Astrocyte (in vitro differentiated cells and primary cell): ENCODE data around the gene DHRS13. TPM values are rescaled to one million over a fixed set of nuclear protein-coding genes. Genes with fewer than 3 reads are reported as not detected.

ENCODE experiments used
- DNase-seq: peaks from one replicate; pipeline ENCODE4 v3.0.0-alpha.2; 2010; ENCODE audit warnings: low read depth
- FAIRE-seq: peaks from 2 replicates; lab custom pipeline; 2011; peaks lifted over from hg19 to GRCh38; lab: Jason Lieb, UNC
- H2AFZ ChIP-seq: 2 replicates; pipeline ENCODE4 v1.6.0; 2012; ENCODE audit warnings: low read depth, low read length, inconsistent platforms
- H3K27ac ChIP-seq: 2 replicates; pipeline ENCODE4 v1.5.1; 2011; ENCODE audit warnings: low read depth, low read length, inconsistent platforms
- H3K27me3 ChIP-seq: 2 replicates; pipeline ENCODE4 v1.6.0; 2011; ENCODE audit warnings: low read length, inconsistent platforms; ENCODE audit not compliant: insufficient read depth
- H3K36me3 ChIP-seq: 2 replicates; pipeline ENCODE4 v1.5.1; 2011; ENCODE audit warnings: low read length, inconsistent platforms; ENCODE audit not compliant: insufficient read depth
- H3K4me1 ChIP-seq: 2 replicates; pipeline ENCODE4 v1.5.1; 2011; ENCODE audit warnings: low read length, inconsistent platforms; ENCODE audit not compliant: insufficient read depth
- H3K4me2 ChIP-seq: 2 replicates; pipeline ENCODE4 v1.6.0; 2012; ENCODE audit warnings: low read length, inconsistent platforms
- H3K4me3 ChIP-seq: 2 replicates; pipeline ENCODE4 v1.5.1; 2011; ENCODE audit warnings: low read depth, mild to moderate bottlenecking, low read length, inconsistent platforms; ENCODE audit not compliant: insufficient read depth
- H3K79me2 ChIP-seq: 2 replicates; pipeline ENCODE4 v1.6.0; 2012; ENCODE audit warnings: mild to moderate bottlenecking, low read length, inconsistent platforms; ENCODE audit not compliant: insufficient read depth
- H3K9ac ChIP-seq: 2 replicates; pipeline ENCODE4 v1.6.0; 2012; ENCODE audit warnings: mild to moderate bottlenecking, low read length, inconsistent platforms
- H3K9me3 ChIP-seq: 2 replicates; pipeline ENCODE4 v1.5.1; 2012; ENCODE audit warnings: low read depth, mild to moderate bottlenecking, low read length, inconsistent platforms; ENCODE audit not compliant: insufficient read depth
- H4K20me1 ChIP-seq: 2 replicates; pipeline ENCODE4 v1.6.0; 2012; ENCODE audit warnings: low read length, inconsistent platforms; ENCODE audit not compliant: insufficient read depth
- H3K27ac Mint-ChIP-seq: one replicate; pipeline ENCODE4 v1.8.0; 2021; ENCODE audit warnings: mild to moderate bottlenecking, mixed read lengths; ENCODE audit not compliant: unreplicated experiment
- H3K27me3 Mint-ChIP-seq: one replicate; pipeline ENCODE4 v1.8.0; 2021; ENCODE audit warnings: low read depth, mixed read lengths; ENCODE audit not compliant: unreplicated experiment
- H3K36me3 Mint-ChIP-seq: one replicate; pipeline ENCODE4 v1.8.0; 2021; ENCODE audit warnings: low read depth, mixed read lengths; ENCODE audit not compliant: unreplicated experiment
- H3K4me1 Mint-ChIP-seq: one replicate; pipeline ENCODE4 v1.8.0; 2021; ENCODE audit warnings: low read depth, mixed read lengths; ENCODE audit not compliant: unreplicated experiment
- H3K4me3 Mint-ChIP-seq: one replicate; pipeline ENCODE4 v1.8.0; 2021; ENCODE audit warnings: mild to moderate bottlenecking, moderate library complexity, mixed read lengths; ENCODE audit not compliant: unreplicated experiment
- H3K9me3 Mint-ChIP-seq: one replicate; pipeline ENCODE4 v1.8.0; 2021; ENCODE audit warnings: mild to moderate bottlenecking, mixed read lengths; ENCODE audit not compliant: unreplicated experiment
- EZH2 ChIP-seq: IDR thresholded peaks from 2 replicates; pipeline ENCODE4 v1.6.1; 2012; ENCODE audit warnings: mild to moderate bottlenecking, low read length, inconsistent platforms; ENCODE audit not compliant: insufficient read depth
- total RNA-seq: library from RNA; stranded (reverse); gene quantifications from 2 replicates; pipeline ENCODE4 v1.2.1, GENCODE V29; 2021
- TF ChIP-seq, protein P1 (sequence below): IDR thresholded peaks from 2 replicates; pipeline ENCODE4 v1.5.1; 2011; ENCODE audit warnings: low read depth, mild to moderate bottlenecking, inconsistent platforms, low read length, moderate library complexity; ENCODE audit not compliant: insufficient read depth

DHRS13 gene
- total RNA-seq, 1 donor from 2014 or later: 4.3 TPM

DNA sequence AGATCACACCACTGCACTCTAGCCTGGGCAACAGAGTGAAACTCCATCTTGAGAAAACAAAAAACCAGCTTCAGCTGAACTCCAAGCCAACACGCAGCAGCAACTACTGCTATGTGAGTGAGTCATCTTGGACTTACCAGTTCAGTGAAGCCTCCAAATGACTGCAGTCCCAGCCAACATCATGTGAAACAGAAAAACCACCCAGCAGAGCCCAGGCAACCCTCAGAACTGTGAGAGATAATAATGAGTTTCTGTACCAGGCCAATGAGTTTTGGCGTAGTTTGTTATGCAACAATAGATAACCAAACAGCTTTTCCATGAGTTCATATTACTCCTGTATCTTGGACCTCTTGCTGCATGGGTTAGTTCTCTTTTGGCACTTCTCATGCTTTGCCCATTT lies 25.2 kb upstream of the DHRS13 start:
- no peak overlapping the region for H2AFZ ChIP-seq
- peak; percentile 54 for DNase-seq
- H3K27me3 ChIP-seq: no peaks in the 10 kb centered on the region
- no peak overlapping the region for H3K4me3 ChIP-seq
- no peak overlapping the region for H3K9ac ChIP-seq
- H3K4me1 ChIP-seq: peaks cover 23% of the 10 kb centered on the region
- no peak overlapping the region for H3K4me2 ChIP-seq
- Mint-ChIP-seq H3K27ac (no peak overlapping the region), H3K9me3 (peaks cover 2% of the 10 kb centered on the region), H3K36me3 (peaks cover 49% of the 10 kb centered on the region), H3K4me3 (no peak overlapping the region), H3K27me3 (no peaks in the 10 kb centered on the region), H3K4me1 (peaks cover 19% of the 10 kb centered on the region)
- peaks cover 85% of the 10 kb centered on the region for H3K79me2 ChIP-seq
- no peak overlapping the region for H3K27ac ChIP-seq
- no peak for FAIRE-seq
- TF ChIP-seq EZH2: no peak
- TF ChIP-seq, protein P1, sequence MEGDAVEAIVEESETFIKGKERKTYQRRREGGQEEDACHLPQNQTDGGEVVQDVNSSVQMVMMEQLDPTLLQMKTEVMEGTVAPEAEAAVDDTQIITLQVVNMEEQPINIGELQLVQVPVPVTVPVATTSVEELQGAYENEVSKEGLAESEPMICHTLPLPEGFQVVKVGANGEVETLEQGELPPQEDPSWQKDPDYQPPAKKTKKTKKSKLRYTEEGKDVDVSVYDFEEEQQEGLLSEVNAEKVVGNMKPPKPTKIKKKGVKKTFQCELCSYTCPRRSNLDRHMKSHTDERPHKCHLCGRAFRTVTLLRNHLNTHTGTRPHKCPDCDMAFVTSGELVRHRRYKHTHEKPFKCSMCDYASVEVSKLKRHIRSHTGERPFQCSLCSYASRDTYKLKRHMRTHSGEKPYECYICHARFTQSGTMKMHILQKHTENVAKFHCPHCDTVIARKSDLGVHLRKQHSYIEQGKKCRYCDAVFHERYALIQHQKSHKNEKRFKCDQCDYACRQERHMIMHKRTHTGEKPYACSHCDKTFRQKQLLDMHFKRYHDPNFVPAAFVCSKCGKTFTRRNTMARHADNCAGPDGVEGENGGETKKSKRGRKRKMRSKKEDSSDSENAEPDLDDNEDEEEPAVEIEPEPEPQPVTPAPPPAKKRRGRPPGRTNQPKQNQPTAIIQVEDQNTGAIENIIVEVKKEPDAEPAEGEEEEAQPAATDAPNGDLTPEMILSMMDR: no peak
- peaks cover 5% of the 10 kb centered on the region for H3K9me3 ChIP-seq
- H4K20me1 ChIP-seq: peaks cover 97% of the 10 kb centered on the region
- H3K36me3 ChIP-seq: peaks cover 13% of the 10 kb centered on the region

DNA sequence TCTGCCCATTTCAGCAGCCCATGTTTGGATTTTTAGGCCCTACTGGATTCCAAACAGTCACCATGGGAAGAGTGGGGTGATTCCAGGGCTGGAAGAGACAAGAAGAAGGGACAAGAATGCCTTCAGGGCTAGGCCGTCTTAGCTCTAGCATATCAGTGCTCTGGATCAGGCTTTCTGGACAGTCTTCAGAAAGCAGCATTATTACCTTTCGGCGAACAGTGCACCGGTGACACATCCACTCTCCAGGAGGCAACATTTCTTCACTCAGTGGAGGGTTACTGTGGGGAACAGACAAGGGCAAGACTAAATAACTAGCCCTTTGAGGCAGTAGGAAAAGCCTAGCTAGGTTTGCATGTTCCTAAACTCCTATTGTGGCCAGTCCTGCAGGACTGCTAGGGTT lies 23.9 kb upstream of the DHRS13 start:
- Mint-ChIP-seq H3K27me3 (no peaks in the 10 kb centered on the region), H3K4me1 (peaks cover 19% of the 10 kb centered on the region), H3K36me3 (peaks cover 48% of the 10 kb centered on the region), H3K27ac (no peak overlapping the region), H3K9me3 (peaks cover 2% of the 10 kb centered on the region), H3K4me3 (no peak overlapping the region)
- peaks cover 74% of the 10 kb centered on the region for H3K79me2 ChIP-seq
- H3K4me1 ChIP-seq: peaks cover 23% of the 10 kb centered on the region
- H3K9ac ChIP-seq: no peak overlapping the region
- H3K36me3 ChIP-seq: peaks cover 15% of the 10 kb centered on the region
- no peaks in the 10 kb centered on the region for H3K27me3 ChIP-seq
- H2AFZ ChIP-seq: no peak overlapping the region
- DNase-seq (no peak), FAIRE-seq (no peak)
- H4K20me1 ChIP-seq: peaks cover 95% of the 10 kb centered on the region
- no peak overlapping the region for H3K27ac ChIP-seq
- TF ChIP-seq, protein P1: no peak
- TF ChIP-seq EZH2: no peak
- H3K4me2 ChIP-seq: peak overlapping the region; percentile 55
- H3K9me3 ChIP-seq: peaks cover 5% of the 10 kb centered on the region
- H3K4me3 ChIP-seq: no peak overlapping the region

DNA sequence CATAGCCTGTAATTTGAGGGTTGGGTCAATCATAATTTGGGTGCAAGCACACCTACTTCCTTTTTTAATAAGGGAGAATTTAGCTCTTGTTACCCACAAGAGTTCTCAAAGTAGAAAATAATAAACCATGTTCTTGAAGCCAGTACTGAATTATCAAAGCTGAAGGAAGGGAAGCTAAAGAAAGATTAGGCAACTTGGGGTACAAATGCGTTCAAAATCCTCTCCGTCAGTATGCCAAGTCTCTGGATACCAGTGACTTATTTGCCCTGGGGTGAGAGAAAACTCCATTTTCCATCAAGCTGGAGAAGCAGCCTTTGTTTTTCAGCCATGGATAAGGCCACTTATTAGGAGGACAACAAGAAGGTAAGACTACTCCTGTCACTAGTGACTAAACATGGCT lies 23.5 kb upstream of the DHRS13 start:
- peaks cover 73% of the 10 kb centered on the region for H3K79me2 ChIP-seq

More for the DNA sequence above, 23.5 kb upstream of the DHRS13 start:
- Mint-ChIP-seq H3K4me1 (peaks cover 19% of the 10 kb centered on the region), H3K9me3 (peaks cover 2% of the 10 kb centered on the region), H3K27me3 (no peaks in the 10 kb centered on the region), H3K4me3 (no peak overlapping the region), H3K27ac (no peak overlapping the region), H3K36me3 (peaks cover 47% of the 10 kb centered on the region)
- H3K9ac ChIP-seq: no peak overlapping the region
- peaks cover 5% of the 10 kb centered on the region for H3K9me3 ChIP-seq
- peaks cover 95% of the 10 kb centered on the region for H4K20me1 ChIP-seq
- H3K4me1 ChIP-seq: peaks cover 23% of the 10 kb centered on the region
- H3K4me3 ChIP-seq: no peak overlapping the region
- no peak overlapping the region for H2AFZ ChIP-seq
- peaks cover 18% of the 10 kb centered on the region for H3K36me3 ChIP-seq
- H3K27me3 ChIP-seq: no peaks in the 10 kb centered on the region
- DNase-seq (no peak), FAIRE-seq (no peak)
- TF ChIP-seq, protein P1: no peak
- no peak for TF ChIP-seq EZH2
- H3K27ac ChIP-seq: peak overlapping the region; percentile 9
- H3K4me2 ChIP-seq: peak overlapping the region; percentile 55
